WERI-Rb-1 (cell line): ENCODE results near the gene ADGRG3.

ENCODE experiments used
- DNase-seq: peaks from one replicate; pipeline ENCODE4 v3.0.0-alpha.2; 2020
- H3K27ac ChIP-seq: fragments of 250-450 bp; sonication (Bioruptor Pico); 2 replicates; pipeline ENCODE4 v1.5.1; 2020; ENCODE audit warnings: mild to moderate bottlenecking, moderate library complexity
- H3K27me3 ChIP-seq: fragments of 250-450 bp; sonication (Bioruptor Pico); 2 replicates; pipeline ENCODE4 v1.5.1; 2021; ENCODE audit warnings: mild to moderate bottlenecking, low read depth, moderate library complexity; ENCODE audit not compliant: insufficient read depth, severe bottlenecking
- H3K36me3 ChIP-seq: fragments of 250-450 bp; sonication (Bioruptor Pico); 2 replicates; pipeline ENCODE4 v1.5.1; 2020; ENCODE audit warnings: mild to moderate bottlenecking, moderate library complexity
- H3K4me3 ChIP-seq: 2 replicates; pipeline ENCODE4 v1.5.1; 2011; ENCODE audit warnings: low read depth, mild to moderate bottlenecking, control low read depth, low read length
- H3K9me3 ChIP-seq: fragments of 250-450 bp; sonication (Bioruptor Pico); 2 replicates; pipeline ENCODE4 v1.5.1; 2021; ENCODE audit warnings: mild to moderate bottlenecking, moderate library complexity; ENCODE audit not compliant: severe bottlenecking
- TF ChIP-seq, protein P1 (sequence below): IDR thresholded peaks from 2 replicates; pipeline ENCODE4 v1.5.1; 2011; ENCODE audit warnings: low read depth, mild to moderate bottlenecking, control low read depth, inconsistent platforms, low read length

The ADGRG3 gene

DNA sequence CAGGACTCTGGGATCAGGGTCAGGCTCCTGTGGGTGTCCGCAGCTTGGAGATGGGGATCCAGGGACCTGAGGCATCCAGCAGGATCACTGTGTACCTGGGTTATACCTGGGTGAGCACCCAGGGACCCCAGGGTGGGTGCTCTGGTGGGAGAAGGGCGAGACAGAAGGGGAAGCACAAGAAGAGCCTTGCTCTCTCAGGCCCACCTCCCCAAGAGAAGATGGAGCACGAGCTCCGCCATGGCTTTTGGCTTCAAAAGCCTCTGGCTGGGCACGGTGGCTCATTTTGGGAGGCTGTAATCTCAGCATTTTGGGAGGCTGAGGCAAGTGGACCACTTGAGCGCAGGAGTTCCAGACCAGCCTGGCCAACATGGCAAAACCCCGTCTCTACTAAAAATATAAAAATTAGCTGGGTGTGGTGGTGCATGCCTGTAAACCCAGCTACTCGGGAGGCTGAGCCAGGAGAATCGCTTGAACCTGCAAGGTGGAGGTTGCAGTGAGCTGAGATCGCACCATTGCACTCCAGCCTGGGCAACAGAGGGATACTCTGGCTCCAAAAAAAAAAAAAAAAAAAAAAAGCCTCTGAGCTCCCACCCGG lies 35.4 kb downstream of the ADGRG3 start:
- no peak for DNase-seq

DNA sequence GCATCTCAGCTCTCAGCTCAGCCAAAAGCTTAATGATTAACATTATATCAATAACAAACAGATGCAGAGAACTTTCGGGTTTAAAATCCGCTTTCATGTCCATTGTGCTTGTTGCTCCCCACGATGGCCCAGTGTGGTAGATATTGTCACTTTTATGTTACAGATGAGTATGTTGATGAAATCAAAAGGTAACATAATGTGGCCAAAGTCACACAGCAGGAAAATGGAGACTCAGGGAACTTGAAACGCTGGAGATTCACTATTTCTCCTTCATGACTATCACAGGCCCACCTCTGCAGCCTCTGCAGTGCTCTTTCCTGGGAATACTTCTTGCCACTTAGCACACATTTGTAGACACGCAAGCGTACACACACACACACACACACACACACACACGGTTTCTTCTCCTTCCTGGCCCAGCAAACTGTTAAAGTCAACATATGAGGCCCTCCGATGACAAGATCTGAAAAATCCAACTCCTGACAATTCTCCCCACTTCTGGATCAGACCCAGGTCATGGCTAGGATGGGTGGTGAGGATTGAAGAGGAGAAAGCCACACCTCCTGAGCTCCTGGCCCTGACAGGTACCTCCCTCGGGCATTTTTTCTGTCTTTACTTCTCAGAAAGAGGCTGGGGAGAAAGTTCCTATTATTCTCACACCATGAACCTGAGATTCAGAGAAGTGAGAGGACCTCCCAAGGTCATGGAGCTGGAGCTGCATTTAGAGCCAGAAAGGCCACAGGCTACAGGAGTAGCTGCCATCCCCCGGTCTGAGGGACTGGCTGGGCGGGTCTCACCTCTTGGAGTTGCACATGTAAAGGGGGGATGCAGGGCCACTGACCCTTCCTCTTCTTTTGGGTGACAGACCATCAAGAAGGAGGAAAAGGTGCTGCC lies 36.2 kb downstream of the ADGRG3 start:
- no peak overlapping the region for H3K4me3 ChIP-seq

More for the DNA sequence above, 35.4 kb downstream of the ADGRG3 start:
- Histone ChIP-seq H3K36me3 (no peaks in the 10 kb centered on the region), H3K4me3 (no peak overlapping the region), H3K27ac (no peak overlapping the region), H3K27me3 (no peaks in the 10 kb centered on the region), H3K9me3 (no peaks in the 10 kb centered on the region)
- TF ChIP-seq, protein P1, sequence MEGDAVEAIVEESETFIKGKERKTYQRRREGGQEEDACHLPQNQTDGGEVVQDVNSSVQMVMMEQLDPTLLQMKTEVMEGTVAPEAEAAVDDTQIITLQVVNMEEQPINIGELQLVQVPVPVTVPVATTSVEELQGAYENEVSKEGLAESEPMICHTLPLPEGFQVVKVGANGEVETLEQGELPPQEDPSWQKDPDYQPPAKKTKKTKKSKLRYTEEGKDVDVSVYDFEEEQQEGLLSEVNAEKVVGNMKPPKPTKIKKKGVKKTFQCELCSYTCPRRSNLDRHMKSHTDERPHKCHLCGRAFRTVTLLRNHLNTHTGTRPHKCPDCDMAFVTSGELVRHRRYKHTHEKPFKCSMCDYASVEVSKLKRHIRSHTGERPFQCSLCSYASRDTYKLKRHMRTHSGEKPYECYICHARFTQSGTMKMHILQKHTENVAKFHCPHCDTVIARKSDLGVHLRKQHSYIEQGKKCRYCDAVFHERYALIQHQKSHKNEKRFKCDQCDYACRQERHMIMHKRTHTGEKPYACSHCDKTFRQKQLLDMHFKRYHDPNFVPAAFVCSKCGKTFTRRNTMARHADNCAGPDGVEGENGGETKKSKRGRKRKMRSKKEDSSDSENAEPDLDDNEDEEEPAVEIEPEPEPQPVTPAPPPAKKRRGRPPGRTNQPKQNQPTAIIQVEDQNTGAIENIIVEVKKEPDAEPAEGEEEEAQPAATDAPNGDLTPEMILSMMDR: no peak

DNA sequence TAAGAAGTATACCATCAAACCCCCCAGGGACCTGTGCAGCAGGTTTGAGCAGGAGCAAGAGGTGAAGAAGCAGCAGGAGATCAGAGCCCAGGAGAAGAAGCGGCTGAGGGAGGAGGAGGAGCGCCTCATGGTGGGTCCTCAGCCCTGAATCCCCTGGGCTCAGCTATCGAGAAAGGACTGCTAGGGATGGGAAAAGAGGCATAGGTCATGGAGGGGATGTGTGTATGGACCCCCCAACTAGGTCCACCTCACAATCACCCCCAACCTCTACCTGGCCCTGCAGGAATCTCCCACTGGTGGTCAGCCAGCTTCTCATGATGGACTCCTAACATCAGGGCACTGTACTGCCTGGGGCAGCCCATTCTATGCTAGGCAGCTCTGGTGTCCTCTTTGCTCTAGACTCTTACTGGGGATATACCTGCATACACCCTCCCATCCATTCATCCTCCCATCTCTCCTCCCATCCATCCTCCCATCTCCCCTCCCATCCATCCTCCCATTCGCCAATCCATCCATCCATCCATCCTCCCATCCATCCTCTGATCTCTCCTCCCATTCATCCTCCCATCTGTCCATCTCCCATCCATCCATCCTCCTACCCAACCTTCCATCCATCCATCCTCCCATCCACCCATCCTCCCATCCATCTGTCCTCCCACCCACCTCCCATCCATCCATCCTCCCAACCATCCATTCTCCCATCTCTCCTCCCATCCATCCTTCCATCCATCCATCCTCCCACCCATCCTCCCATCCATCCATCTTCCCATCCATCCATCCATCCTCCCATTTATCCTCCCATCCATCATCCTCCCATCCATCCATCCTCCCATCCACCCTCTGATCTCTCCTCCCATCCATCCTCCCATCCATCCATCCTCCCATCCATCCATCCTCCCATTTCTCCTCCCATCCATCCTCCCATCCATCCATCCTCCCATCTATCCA lies 37.1 kb downstream of the ADGRG3 start:
- Histone ChIP-seq H3K36me3 (no peaks in the 10 kb centered on the region), H3K4me3 (no peak overlapping the region), H3K27me3 (no peaks in the 10 kb centered on the region), H3K9me3 (no peaks in the 10 kb centered on the region), H3K27ac (no peak overlapping the region)
- DNase-seq: no peak
- TF ChIP-seq, protein P1: no peak

More for the DNA sequence above, 36.2 kb downstream of the ADGRG3 start:
- Histone ChIP-seq H3K27me3 (no peaks in the 10 kb centered on the region), H3K27ac (no peak overlapping the region), H3K9me3 (no peaks in the 10 kb centered on the region), H3K36me3 (no peaks in the 10 kb centered on the region)
- TF ChIP-seq, protein P1: no peak
- no peak for DNase-seq

DNA sequence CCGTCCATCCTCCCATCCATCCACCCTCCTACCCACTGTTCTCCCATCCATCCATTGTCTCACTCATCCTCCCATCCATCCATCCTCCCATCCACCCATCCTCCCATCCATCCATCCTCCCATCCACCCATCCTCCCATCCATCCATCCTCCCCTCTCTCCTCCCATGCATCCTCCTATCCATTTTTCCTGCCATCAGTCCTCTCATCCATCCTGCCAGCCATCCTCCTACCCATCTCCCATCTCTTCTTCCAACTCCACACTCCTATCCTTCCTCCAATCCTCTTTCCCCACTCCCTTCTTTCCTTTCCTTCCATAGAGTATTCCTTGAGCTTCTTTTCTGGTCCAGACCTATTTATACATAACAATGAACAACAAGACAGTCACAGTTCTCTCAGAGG lies 38.6 kb downstream of the ADGRG3 start:
- no peaks in the 10 kb centered on the region for H3K9me3 ChIP-seq
- DNase-seq: no peak
- H3K27ac ChIP-seq: no peak overlapping the region
- TF ChIP-seq, protein P1: no peak
- H3K36me3 ChIP-seq: no peaks in the 10 kb centered on the region
- no peaks in the 10 kb centered on the region for H3K27me3 ChIP-seq
- no peak overlapping the region for H3K4me3 ChIP-seq

DNA sequence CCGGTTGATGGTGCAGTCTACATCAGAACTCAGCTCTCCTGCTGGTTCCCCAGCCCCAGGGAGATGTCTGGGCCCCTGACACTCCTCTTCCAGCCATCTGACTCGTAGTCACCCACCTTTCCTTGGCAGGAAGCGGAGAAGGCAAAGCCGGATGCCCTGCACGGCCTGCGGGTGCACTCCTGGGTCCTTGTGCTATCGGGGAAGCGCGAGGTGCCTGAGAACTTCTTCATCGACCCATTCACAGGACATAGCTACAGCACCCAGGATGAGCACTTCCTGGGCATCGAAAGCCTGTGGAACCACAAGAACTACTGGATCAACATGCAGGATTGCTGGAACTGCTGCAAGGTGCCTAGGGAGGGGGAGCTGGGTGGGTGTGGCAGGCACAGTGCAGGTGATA lies 39.2 kb downstream of the ADGRG3 start:
- H3K9me3 ChIP-seq: no peaks in the 10 kb centered on the region
- DNase-seq: no peak
- TF ChIP-seq, protein P1: no peak
- no peaks in the 10 kb centered on the region for H3K36me3 ChIP-seq
- no peak overlapping the region for H3K4me3 ChIP-seq
- H3K27me3 ChIP-seq: no peaks in the 10 kb centered on the region
- no peak overlapping the region for H3K27ac ChIP-seq
